IPS-18a (cell line): Measurements from ENCODE around the gene TMEM108.

ENCODE experiments used
- H3K27ac ChIP-seq: one replicate; pipeline ENCODE4 v1.5.1; 2013; ENCODE audit warnings: low read length
- H3K27me3 ChIP-seq: one replicate; pipeline ENCODE4 v1.6.1; 2013; ENCODE audit warnings: mild to moderate bottlenecking, low read length; ENCODE audit not compliant: control insufficient read depth, insufficient read depth
- H3K36me3 ChIP-seq: one replicate; pipeline ENCODE4 v1.6.1; 2013; ENCODE audit warnings: low read depth, low read length; ENCODE audit not compliant: control insufficient read depth
- H3K4me1 ChIP-seq: one replicate; pipeline ENCODE4 v1.6.1; 2013; ENCODE audit warnings: low read depth, low read length; ENCODE audit not compliant: control insufficient read depth
- H3K4me3 ChIP-seq: one replicate; pipeline ENCODE4 v1.5.1; 2013; ENCODE audit warnings: low read length
- H3K9ac ChIP-seq: one replicate; pipeline ENCODE4 v1.6.1; 2013; ENCODE audit warnings: mild to moderate bottlenecking, low read length, moderate library complexity
- H3K9me3 ChIP-seq: one replicate; pipeline ENCODE4 v1.6.1; 2013; ENCODE audit warnings: low read depth, low read length; ENCODE audit not compliant: control insufficient read depth

TMEM108 gene

DNA sequence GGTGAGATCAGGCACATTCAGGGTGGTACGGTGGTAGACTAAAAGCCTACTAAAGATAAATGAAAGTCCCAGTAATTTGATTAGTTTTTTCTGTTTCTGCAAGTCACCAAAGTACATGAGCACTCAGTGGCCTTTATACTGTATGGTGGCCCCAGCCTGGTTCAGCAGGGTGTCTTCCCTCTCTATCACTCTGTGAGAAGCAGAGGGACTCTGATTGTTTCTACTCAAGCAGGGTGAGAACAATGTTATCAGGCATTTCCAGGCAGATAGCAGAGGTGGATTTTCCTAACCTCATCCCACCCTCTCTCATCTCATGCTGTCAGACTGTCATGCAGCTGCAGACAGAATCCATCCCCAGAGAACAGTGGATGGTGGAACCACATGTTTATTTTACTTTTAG is 290.2 kb downstream of the TMEM108 start:
- H3K36me3 ChIP-seq = no peaks in the 10 kb centered on the region
- no peak overlapping the region for H3K9ac ChIP-seq
- no peak overlapping the region for H3K27ac ChIP-seq
- no peak overlapping the region for H3K4me3 ChIP-seq
- no peaks in the 10 kb centered on the region for H3K27me3 ChIP-seq
- peaks cover 12% of the 10 kb centered on the region for H3K4me1 ChIP-seq
- H3K9me3 ChIP-seq = no peaks in the 10 kb centered on the region

DNA sequence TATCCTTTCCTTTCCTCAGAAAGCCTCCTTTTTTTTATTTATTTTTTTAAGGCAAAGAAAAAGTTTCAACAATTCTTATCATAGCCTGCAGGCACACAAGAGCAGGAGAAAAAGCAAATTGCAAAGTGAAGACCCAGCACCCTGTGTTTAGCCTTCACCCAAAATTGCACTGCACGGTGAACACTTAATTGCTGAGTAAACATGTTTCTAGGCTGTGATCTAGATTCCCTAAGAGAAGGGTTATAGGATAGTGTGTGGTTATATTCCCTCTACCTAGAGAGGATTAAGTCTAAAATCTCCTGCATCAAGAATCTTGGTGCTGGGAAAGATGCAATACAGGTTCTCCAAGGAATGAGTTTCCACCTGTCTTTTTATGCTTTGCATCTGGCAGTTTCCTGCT is 291.4 kb downstream of the TMEM108 start:
- Histone ChIP-seq H3K9ac (no peak overlapping the region), H3K4me3 (no peak overlapping the region), H3K4me1 (peaks cover 12% of the 10 kb centered on the region), H3K9me3 (no peaks in the 10 kb centered on the region), H3K27ac (no peak overlapping the region), H3K27me3 (no peaks in the 10 kb centered on the region), H3K36me3 (no peaks in the 10 kb centered on the region)

DNA sequence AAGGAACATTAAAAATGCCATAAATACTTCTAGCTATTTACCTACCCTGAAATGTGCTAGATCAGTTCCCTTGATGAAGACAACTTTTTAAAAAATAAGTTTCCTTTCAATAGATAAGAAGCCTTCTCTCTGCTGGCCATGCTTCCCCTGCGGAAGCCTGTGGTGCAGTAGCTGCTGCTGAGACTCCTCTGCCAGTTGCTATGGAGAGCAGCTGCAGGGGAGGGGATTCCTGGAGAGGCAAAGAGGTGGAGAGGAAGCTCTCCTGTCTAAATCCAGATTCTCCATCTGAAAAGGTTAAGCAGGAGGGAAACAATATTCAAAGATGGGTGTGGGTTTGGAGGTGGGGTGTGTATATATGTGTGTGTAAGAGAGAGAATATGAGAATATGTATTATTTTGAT is 291.9 kb downstream of the TMEM108 start:
- Histone ChIP-seq H3K36me3 (no peaks in the 10 kb centered on the region), H3K9me3 (no peaks in the 10 kb centered on the region), H3K27me3 (no peaks in the 10 kb centered on the region), H3K4me1 (peaks cover 12% of the 10 kb centered on the region), H3K9ac (no peak overlapping the region), H3K27ac (no peak overlapping the region), H3K4me3 (no peak overlapping the region)

DNA sequence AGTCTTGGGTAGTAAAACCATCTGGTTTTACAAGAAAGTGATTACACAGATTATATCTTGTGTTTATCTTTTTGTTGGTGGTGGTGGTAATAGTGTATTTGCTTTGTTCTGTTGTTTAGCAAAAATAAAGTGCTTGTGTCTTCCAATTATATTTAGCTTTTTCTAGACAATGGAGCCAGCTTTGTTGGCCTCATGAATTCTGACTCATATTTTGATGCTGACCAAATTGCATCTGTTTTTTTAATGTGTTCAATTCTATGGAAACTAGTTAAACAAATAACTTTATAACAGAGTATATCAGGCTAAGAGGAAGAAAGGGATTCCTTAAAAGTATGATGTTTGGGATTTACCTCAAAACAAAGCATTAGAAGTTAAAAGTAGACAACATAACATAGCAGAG is 292.3 kb downstream of the TMEM108 start:
- Histone ChIP-seq H3K4me3 (no peak overlapping the region), H3K27me3 (no peaks in the 10 kb centered on the region), H3K9me3 (no peaks in the 10 kb centered on the region), H3K4me1 (peaks cover 12% of the 10 kb centered on the region), H3K36me3 (no peaks in the 10 kb centered on the region), H3K9ac (no peak overlapping the region), H3K27ac (no peak overlapping the region)

DNA sequence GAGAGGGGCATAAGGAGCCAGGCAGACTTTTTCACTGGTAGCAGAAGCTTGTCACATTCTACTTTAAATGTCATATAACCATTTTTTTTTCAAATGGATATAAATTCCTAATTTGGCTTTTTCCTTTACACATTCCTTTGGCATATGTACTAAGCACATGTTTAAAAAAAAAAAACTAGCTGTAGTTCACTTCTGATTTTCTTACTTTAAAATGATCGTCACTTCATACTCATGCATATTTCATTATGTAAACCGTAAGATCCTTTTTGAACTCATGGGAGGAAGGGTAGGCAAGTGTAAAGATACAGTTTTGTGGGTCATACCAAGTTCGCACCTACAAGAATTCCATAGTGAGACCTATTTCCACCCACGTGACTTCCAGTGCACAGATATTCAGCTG is 316.5 kb downstream of the TMEM108 start:
- H3K36me3 ChIP-seq = no peaks in the 10 kb centered on the region
- H3K9me3 ChIP-seq = no peaks in the 10 kb centered on the region
- H3K4me1 ChIP-seq = no peaks in the 10 kb centered on the region
- no peak overlapping the region for H3K27ac ChIP-seq
- H3K4me3 ChIP-seq = no peak overlapping the region
- no peaks in the 10 kb centered on the region for H3K27me3 ChIP-seq
- no peak overlapping the region for H3K9ac ChIP-seq

DNA sequence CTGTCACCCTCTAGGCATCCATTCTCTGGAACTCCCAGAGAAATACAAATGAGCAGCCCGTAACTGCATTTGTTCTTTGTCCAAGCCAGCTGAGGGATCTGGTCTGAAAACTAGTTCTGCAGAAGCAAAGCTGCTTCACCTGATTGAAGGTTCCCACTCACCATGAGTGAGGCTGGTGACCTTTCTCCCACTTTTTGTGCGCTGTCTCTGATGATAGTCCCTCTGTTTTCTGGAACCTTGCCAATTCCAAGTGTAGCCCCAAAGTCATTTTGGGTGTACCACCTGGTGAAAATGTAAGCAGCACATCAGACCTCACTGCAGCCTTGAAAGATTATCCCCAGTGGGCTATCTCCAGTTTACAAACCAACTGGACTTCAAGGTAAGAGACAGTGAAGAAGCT is 322.3 kb downstream of the TMEM108 start:
- no peak overlapping the region for H3K4me3 ChIP-seq
- no peak overlapping the region for H3K27ac ChIP-seq

DNA sequence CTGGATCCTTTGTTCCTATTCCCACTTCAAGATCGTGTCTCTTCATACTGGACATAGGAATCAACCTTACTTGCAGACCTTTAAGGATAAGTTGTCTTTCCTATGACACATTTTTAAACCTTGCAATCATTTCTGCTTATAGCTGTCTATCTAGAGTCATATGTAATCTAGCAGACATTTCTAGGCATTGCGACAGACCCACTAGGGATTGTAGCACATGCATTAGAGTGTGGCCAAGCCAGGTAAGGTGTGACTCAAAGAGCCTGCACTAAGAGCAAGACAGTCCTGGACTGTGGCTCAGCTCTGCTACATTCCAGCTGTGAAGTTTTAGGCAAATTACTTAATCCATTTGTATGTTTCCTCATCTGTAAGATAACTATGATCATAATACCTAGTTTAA is 322.8 kb downstream of the TMEM108 start:
- H3K9me3 ChIP-seq = no peaks in the 10 kb centered on the region
- no peak overlapping the region for H3K27ac ChIP-seq
- no peaks in the 10 kb centered on the region for H3K27me3 ChIP-seq

More for the DNA sequence above, 322.3 kb downstream of the TMEM108 start:
- no peaks in the 10 kb centered on the region for H3K27me3 ChIP-seq
- no peak overlapping the region for H3K9ac ChIP-seq
- H3K4me1 ChIP-seq = peaks cover 4% of the 10 kb centered on the region
- H3K36me3 ChIP-seq = no peaks in the 10 kb centered on the region
- no peaks in the 10 kb centered on the region for H3K9me3 ChIP-seq

GRCh38 chr3:133361435-133361834 is 323.2 kb downstream of the TMEM108 start:
- peaks cover 4% of the 10 kb centered on the region for H3K4me1 ChIP-seq
- no peak overlapping the region for H3K4me3 ChIP-seq
- H3K9me3 ChIP-seq = no peaks in the 10 kb centered on the region
- H3K27ac ChIP-seq = no peak overlapping the region
- H3K27me3 ChIP-seq = no peaks in the 10 kb centered on the region
- H3K36me3 ChIP-seq = no peaks in the 10 kb centered on the region
- H3K9ac ChIP-seq = no peak overlapping the region

More for the DNA sequence above, 322.8 kb downstream of the TMEM108 start:
- peaks cover 4% of the 10 kb centered on the region for H3K4me1 ChIP-seq
- H3K4me3 ChIP-seq = no peak overlapping the region
- H3K36me3 ChIP-seq = no peaks in the 10 kb centered on the region
- no peak overlapping the region for H3K9ac ChIP-seq

- H3K27me3 ChIP-seq = no peaks in the 10 kb centered on the region
- H3K4me1 ChIP-seq = peaks cover 4% of the 10 kb centered on the region
- no peaks in the 10 kb centered on the region for H3K36me3 ChIP-seq
- H3K9me3 ChIP-seq = no peaks in the 10 kb centered on the region
- no peak overlapping the region for H3K27ac ChIP-seq
- H3K9ac ChIP-seq = no peak overlapping the region
- no peak overlapping the region for H3K4me3 ChIP-seq
These were observed 324.3 kb downstream of the TMEM108 start for GRCh38 chr3:133362539-133362938.

GRCh38 chr3:133364704-133365103 is 326.5 kb downstream of the TMEM108 start:
- H3K27ac ChIP-seq = no peak overlapping the region
- no peak overlapping the region for H3K9ac ChIP-seq
- H3K4me1 ChIP-seq = peaks cover 4% of the 10 kb centered on the region
- H3K36me3 ChIP-seq = no peaks in the 10 kb centered on the region
- H3K4me3 ChIP-seq = no peak overlapping the region
- no peaks in the 10 kb centered on the region for H3K27me3 ChIP-seq
- H3K9me3 ChIP-seq = no peaks in the 10 kb centered on the region

- Histone ChIP-seq H3K36me3 (no peaks in the 10 kb centered on the region), H3K27me3 (no peaks in the 10 kb centered on the region), H3K4me1 (peaks cover 4% of the 10 kb centered on the region), H3K4me3 (no peak overlapping the region), H3K27ac (no peak overlapping the region), H3K9me3 (no peaks in the 10 kb centered on the region), H3K9ac (no peak overlapping the region)
These were observed 328.7 kb downstream of the TMEM108 start for GRCh38 chr3:133366921-133367320.

- Histone ChIP-seq H3K36me3 (no peaks in the 10 kb centered on the region), H3K9ac (no peak overlapping the region), H3K4me3 (no peak overlapping the region), H3K27me3 (no peaks in the 10 kb centered on the region), H3K9me3 (no peaks in the 10 kb centered on the region), H3K4me1 (peaks cover 2% of the 10 kb centered on the region), H3K27ac (no peak overlapping the region)
These were observed 329.2 kb downstream of the TMEM108 start for GRCh38 chr3:133367403-133367802.
